ENCODE results near the gene OVAAL.

- TF ChIP-seq EZH2 (IDR thresholded peaks at IDR 0.05; ENCODE audit: insufficient read depth, poor library complexity, severe bottlenecking) (no peak), EZH2phosphoT487 (IDR thresholded peaks at IDR 0.05; ENCODE audit: insufficient read depth, low read depth) (no peak)
Measured at GRCh38 chr1:180574031-180574713, 15.4 kb downstream of the OVAAL start.
